HUDEP-2 (cell line): Measurements from ENCODE around the gene TTC7B.

Source experiments
- DNase-seq, 76 experiments: peaks; one replicate each; lab custom pipeline; 2025; ENCODE audit not compliant: unreplicated experiment in 76 of 76; lab: John Stamatoyannopoulos, UW

TTC7B gene

DNA sequence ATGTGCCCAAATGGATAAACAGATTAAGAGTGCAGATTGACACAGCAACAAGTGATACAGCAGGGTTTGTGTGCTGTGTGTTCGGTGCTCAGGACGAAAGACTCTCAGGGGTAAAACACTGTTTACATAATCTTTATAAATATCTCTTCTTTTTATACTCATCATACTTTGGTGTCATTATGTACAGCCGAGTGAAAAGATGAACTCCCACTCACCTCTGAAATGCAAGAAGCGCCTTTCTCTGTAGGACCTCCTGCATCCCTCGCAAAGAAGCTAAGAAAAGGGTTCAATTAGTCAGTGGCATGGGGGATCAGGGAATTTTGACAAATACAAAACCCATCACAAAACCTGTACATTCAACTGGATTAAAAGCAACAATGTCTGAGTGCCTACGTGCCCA, 163.6 kb downstream of the TTC7B start:
- no peak for DNase-seq

GRCh38 chr14:90651976-90652560, 164.2 kb downstream of the TTC7B start:
- no peak for DNase-seq

- no peak for DNase-seq
Observed at GRCh38 chr14:90651271-90651804, 164.9 kb downstream of the TTC7B start.

DNA sequence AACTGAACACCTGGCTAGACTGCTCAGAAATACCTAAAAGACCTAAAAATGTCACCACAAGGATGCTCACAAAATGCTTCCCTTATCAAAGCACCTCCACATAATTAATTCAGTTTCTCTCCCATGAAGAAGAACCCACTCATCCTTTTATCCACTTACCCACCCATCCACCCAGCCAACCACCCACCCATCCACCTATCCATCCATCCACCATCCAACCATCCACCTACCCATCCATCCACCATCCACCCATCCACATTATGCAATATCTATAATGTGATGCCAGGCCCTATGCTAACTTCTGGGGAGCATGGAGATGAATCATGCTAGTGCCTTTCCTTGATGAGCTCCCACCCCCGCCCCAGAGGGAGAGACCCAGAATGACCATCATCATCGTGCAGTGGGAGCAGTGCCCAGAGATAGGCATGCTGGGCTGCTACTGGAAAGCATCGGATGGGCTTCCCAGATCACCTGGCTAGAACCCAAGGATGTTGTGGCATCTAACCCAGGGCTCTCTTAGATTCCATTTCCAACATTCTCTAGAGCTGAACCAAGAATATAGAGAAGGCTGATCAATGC, 166.6 kb downstream of the TTC7B start:
- no peak for DNase-seq

DNA sequence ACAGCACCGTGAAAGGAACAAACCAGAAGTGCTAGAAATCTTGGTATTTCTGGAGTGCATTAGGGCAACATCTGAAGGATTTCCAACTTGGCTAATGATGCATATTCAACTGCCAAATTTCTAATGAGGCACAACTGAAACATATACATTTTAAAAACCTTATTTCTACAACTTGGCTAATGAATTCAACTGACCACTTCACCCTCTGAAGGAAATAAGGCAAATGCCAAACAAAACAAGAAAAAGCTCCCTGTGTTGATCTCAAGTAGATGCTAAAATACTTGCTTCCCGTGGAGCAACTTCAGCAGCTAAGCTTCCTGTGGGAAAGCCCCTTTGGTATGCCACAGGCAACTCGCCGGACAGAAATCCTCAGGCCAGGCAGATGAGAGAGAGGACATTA, 167.1 kb downstream of the TTC7B start:
- no peak for DNase-seq

- no peak for DNase-seq
Observed at GRCh38 chr14:90648421-90648820, 167.8 kb downstream of the TTC7B start.

- no peak for DNase-seq
Observed at GRCh38 chr14:90647473-90648005, 168.7 kb downstream of the TTC7B start.

DNA sequence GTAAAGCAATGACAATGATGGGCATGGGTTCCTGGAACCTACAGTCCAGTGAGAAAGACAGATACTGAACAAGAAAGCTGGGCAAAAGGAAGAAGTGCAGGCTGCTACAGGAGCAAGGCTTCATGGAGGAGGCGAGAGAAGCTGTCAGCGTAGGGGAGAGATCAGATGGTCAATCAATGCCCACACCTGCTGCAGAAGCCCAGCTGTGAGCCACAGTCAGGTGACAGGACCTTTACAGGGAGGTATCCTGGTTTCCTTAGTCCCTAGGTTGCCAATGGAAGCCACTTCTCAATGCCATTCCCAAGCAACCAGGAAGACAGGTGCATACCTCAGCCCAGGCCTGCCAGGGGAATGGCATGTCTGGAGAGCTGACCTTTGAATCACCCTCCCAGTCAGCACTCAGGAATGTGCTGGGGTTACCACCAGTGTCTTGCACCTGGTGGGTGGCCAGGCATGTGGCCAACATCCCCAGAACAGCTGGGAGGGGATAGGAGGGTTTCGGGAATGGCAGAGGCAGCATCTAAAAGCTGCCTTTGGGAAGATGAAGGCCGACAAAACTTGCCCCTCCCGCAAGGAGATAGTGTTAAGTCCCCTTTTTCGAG, 170.3 kb downstream of the TTC7B start:
- DNase-seq = no peak

GRCh38 chr14:90644882-90645281, 171.3 kb downstream of the TTC7B start:
- DNase-seq = no peak

GRCh38 chr14:90643982-90644670, 172.1 kb downstream of the TTC7B start:
- no peak for DNase-seq

DNA sequence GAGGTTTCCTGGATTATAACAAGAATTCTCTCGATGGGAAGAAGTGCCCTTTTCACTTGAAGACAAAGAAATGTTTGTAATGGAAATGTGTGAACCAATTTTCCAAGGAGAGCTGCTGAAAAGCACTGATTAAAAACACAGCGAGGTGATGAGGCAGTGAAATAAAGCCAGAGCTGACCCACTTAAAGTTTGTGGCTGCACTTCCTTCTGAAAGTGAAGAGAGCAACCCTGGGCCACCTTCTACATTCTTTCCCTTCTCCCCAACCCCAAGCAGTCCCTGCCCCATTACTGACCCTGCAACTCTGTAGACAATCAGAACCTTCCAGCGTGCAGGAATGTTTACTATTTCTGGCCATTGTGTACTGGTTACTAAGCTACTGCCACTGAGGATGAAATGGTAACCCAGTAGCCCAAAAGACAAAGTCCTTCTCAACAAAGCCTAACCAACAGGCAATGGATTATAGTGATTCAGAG, 173.9 kb downstream of the TTC7B start:
- no peak for DNase-seq

DNA sequence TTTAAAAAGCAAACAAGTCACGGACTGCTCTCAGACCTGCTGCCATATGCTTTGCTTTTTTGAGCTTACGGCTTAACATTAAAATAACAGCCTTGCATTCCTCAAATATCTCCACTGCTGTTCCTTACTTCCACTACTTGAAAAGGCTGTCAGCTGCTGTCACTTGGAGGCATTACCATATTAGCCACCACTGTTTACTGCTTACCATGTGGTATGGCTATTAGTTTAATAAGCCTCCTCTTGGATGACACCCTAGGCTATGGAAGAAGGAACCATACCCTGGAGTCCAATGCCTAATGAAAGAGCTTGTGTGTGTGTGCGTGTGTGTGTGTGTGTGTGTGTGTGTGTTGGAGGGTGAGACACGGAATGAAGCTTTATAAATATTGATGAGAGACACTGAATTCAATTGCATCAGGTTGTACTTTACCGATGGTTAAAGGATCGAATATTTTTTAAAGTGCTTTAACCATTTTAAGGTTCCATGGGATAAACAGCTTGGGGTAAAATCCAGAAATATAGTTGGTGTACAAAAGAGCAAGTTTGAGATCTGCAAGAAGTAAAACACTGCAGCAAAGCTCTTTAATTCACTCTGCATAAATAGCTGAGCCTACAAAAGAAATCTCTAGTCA, 174.5 kb downstream of the TTC7B start:
- DNase-seq = no peak

GRCh38 chr14:90641168-90641567, 175.1 kb downstream of the TTC7B start:
- no peak for DNase-seq

DNA sequence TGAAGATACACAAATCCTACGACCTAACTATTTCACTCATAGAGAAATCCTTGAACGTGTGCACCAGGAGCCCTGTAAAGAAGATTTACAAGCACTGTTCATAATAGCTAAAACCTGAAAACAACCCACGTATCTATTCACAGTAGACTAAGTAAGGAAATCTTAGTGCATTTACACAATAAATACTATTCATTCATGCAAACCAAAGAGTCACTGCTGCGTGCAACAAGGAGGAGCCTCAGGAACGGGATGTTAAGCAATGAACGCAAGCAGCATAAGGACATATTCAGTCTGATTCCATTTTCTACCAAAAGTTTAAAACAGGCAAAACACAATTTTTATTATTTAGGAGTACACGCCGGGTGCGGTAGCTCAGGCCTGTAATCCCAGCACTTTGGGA, 176.6 kb downstream of the TTC7B start:
- no peak for DNase-seq

GRCh38 chr14:90632871-90633270, 183.4 kb downstream of the TTC7B start:
- DNase-seq = peak in 2 of 76 experiments; percentile 3 to 11

GRCh38 chr14:90632451-90632850, 183.8 kb downstream of the TTC7B start:
- no peak for DNase-seq

- no peak for DNase-seq
Observed at GRCh38 chr14:90630171-90630806, 185.9 kb downstream of the TTC7B start.

GRCh38 chr14:90629471-90629870, 186.8 kb downstream of the TTC7B start:
- no peak for DNase-seq

DNA sequence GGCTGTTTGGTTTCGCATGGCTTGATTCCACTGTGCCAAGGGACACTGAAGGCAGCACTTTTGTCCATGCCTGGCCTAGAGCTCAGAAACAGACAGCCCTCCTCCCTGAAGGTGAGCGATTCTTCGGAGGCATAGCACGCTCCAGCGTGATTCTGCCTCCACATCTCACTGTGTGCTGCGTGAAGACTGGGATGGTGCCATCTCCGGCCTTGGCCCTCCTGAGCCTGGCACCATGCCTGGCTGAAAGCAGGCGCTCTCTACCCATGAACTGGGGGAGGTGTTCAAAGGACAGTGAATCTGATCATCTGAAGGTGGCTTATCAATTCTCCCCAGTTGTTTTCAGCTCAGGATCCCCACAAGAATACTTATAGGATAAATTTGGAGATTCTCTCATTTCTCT, 187.4 kb downstream of the TTC7B start:
- DNase-seq = no peak

DNA sequence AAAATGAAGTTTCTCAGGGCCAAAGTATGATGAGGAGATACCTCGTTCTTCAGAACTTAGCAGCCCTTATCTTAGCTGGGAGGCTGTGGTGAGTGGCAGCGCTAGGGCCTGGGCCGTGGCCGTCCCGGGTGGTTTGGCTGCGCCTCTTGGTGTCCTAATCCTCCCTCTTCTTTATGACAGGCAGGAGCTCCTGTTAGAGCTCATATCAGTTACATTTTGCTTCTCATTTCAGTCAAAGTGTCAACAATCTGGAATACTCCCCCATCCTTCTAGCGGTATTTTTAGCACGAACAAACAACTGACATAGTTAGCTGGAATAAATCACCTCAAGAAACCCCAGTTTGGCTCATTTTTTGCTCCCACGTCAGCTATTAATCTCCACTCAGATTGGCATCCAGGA, 188.8 kb downstream of the TTC7B start:
- peak in 5 of 76 experiments; percentile 8 to 29 (median 15) for DNase-seq
